ENCODE data around the gene CDK17.

The CDK17 gene

GRCh38 chr12:96258104-96258961 lies 141.9 kb downstream of the CDK17 start:
- no peak for DNase-seq

- DNase-seq = no peak
These were observed 142.6 kb downstream of the CDK17 start for GRCh38 chr12:96257550-96258103.

- no peak for DNase-seq
These were observed 143.4 kb downstream of the CDK17 start for GRCh38 chr12:96256672-96257361.

GRCh38 chr12:96255077-96255476 lies 145.2 kb downstream of the CDK17 start:
- DNase-seq = no peak

- DNase-seq = no peak
These were observed 150.0 kb downstream of the CDK17 start for GRCh38 chr12:96250119-96250685.

GRCh38 chr12:96249196-96250118 lies 150.8 kb downstream of the CDK17 start:
- DNase-seq = no peak

GRCh38 chr12:96248136-96248931 lies 151.9 kb downstream of the CDK17 start:
- DNase-seq = no peak

- DNase-seq = no peak
These were observed 152.7 kb downstream of the CDK17 start for GRCh38 chr12:96247563-96247962.

- no peak for DNase-seq
These were observed 153.2 kb downstream of the CDK17 start for GRCh38 chr12:96246926-96247505.

- no peak for DNase-seq
These were observed 155.4 kb downstream of the CDK17 start for GRCh38 chr12:96244826-96245225.

- DNase-seq = peak; percentile 38
These were observed 157.6 kb downstream of the CDK17 start for GRCh38 chr12:96242597-96242996.

- DNase-seq = peak; percentile 70
These were observed 158.4 kb downstream of the CDK17 start for GRCh38 chr12:96241846-96242256.

GRCh38 chr12:96241431-96241830 lies 158.8 kb downstream of the CDK17 start:
- no peak for DNase-seq

- no peak for DNase-seq
These were observed 159.6 kb downstream of the CDK17 start for GRCh38 chr12:96240656-96241055.

GRCh38 chr12:96239711-96240635 lies 160.3 kb downstream of the CDK17 start:
- no peak for DNase-seq

- no peak for DNase-seq
These were observed 161.7 kb downstream of the CDK17 start for GRCh38 chr12:96238336-96239047.

GRCh38 chr12:96237465-96238077 lies 162.7 kb downstream of the CDK17 start:
- DNase-seq = peak; percentile 49

- DNase-seq = no peak
These were observed 163.2 kb downstream of the CDK17 start for GRCh38 chr12:96237035-96237434.

All from T-helper 9 cell (primary cell).